ENCODE results near the gene ZNF506. TPM values are rescaled to one million over a fixed set of nuclear protein-coding genes. Genes with fewer than 3 reads are reported as not detected.
"Not testable (repeated sequence)": the region's sequence is repeated elsewhere in the genome, so short reads cannot be mapped to it uniquely, and the experiment has no call there.

Gene ZNF506
- 22.1 TPM for total RNA-seq
- long read RNA-seq, transcript ZNF506-203 (4 exons, 1,424 nt) = major isoform, 11 of 22 reads
- long read RNA-seq, partial matches to known transcripts = 2 of 22 reads
- long read RNA-seq, other reads (novel, unspliced or antisense) = 7 of 22 reads

GRCh38 chr19:19821366-19821951 is at the start of gene ZNF506:
Gene ZNF506 (minus strand): TSS chr19:19821750. CDS start chr19:19821603, 147 bp downstream.
- H3K4me1 ChIP-seq = peaks cover 24% of the 10 kb centered on the region
- no peak for TF ChIP-seq CTCF (IDR thresholded peaks at IDR 0.05)
- peaks cover 13% of the 10 kb centered on the region for H3K36me3 ChIP-seq
- DNase-seq (peak; percentile 98), ATAC-seq (peak; percentile 99)
- H3K4me3 ChIP-seq = peak within 1 kb of the TSS; percentile 85
- peak within 1 kb of the TSS; percentile 96 for H3K27ac ChIP-seq
- H3K27me3 ChIP-seq = no peaks in the 10 kb centered on the region
- peaks cover 3% of the 10 kb centered on the region for H3K9me3 ChIP-seq
- intact Hi-C loops (cut with DNase I) = no loop called here

DNA sequence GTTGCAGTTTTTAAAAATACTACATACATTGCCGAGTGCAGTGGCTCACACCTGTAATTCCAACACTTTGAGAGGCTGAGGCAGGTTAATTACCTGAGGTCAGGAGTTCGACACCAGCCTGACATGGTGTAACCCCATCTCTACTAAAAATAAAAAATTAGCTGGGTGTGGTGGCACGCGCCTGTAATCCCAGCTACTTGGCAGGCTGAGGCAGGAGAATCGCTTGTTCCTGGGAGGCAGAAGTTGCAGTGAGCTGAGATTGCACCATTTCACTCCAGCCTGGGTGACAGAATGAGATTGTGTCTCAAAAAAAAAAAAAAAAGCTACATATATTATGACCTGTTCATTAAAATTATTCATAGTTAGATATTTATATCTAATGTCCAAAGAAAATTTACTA is 48.5 kb upstream of the ZNF506 start:
- intact Hi-C loops (cut with DNase I); H3K4me3 ChIP-seq; DNase-seq; ATAC-seq; H3K9me3 ChIP-seq; H3K27me3 ChIP-seq; H3K27ac ChIP-seq; H3K36me3 ChIP-seq; H3K4me1 ChIP-seq: not testable (repeated sequence)

DNA sequence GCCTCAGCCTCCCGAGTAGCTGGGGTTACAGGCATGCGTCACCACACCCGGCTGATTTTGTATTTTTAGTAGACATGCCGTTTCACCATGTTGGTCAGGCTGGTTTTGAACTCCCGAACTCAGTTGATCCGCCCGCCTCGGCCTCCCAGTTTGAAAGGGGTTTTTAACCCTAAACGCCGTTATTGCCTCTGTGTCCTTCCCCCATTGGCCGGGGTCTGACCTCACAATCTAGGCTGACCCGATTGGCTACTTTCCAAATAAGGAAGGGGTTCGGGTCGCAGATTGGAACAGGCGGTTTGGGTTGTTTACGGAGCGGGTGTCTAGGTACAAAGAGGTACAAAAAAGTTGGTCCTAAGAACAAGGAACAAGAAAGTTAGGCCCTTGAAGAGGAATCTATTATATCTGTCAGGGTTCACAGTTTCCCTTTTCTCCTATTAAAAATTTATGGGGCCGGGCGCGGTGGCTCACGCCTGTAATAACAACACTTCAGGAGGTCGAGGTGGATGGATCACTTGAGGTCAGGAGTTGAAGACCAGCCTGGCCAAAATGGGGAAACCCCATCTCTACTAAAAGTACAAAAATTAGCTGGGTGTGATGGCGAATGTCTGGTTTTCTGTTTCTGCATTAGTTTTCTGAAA is 45.2 kb upstream of the ZNF506 start:
- Histone ChIP-seq H3K4me3 (peak overlapping the region; percentile 79), H3K27me3 (no peaks in the 10 kb centered on the region), H3K9me3 (no peaks in the 10 kb centered on the region), H3K27ac (peak overlapping the region; percentile 85), H3K4me1 (peaks cover 4% of the 10 kb centered on the region), H3K36me3 (no peaks in the 10 kb centered on the region)
- ATAC-seq (no peak), DNase-seq (peak; percentile 63)
- TF ChIP-seq CTCF (IDR thresholded peaks at IDR 0.05) = no peak
- intact Hi-C loops (cut with DNase I) = no loop called here

DNA sequence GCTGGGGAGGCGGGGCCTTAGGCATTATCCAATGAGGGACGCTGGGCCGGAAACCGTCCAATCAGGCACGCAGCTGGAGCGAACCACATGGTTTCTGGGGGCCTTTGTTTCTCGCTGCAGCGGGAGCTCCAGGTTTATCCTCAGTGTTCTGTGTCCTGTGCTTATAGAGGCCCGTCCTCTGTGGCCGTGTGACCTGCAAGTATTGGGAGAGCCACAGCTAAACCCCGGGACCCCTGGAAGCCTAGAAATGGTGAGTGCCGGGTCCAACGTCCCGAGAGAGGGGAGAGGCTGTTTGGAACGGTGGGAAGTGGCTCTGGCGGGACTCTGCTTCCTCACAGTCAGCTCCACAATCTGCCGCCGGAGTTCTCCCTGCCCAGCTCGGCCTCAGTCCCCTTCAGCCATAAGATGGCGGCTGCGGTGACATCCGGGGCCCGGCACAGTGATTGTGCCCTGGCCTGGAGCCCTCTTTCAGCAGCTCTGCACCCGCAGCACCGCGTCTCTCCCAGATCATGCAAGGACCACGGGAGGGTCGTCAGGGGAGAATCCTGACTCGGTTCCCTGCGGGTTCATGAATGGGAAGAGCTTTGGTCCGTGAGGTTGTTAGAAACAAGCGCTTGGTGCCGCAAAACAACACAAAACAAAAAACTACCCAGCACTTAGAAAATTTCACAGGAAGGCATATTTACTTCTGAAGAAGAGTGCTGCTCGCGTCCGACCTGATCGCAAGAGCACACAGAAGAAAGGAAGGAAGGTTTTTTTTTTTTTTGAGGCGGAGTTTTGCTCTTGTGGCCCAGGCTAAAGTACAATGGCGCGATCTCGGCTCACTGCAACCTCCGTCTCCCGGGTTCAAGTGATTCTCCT is 44.4 kb upstream of the ZNF506 start, which contains the start of gene ZNF253:
Gene ZNF253 (plus strand): TSS at position 133 of the 861 bp plus-strand sequence. CDS start 115 bp downstream, at position 248.
- no peak for TF ChIP-seq CTCF (IDR thresholded peaks at IDR 0.05)
- Histone ChIP-seq H3K9me3 (no peaks in the 10 kb centered on the region), H3K27ac (peak within 1 kb of the TSS; percentile 85), H3K4me3 (peak within 1 kb of the TSS; percentile 79), H3K27me3 (no peaks in the 10 kb centered on the region), H3K4me1 (peaks cover 4% of the 10 kb centered on the region), H3K36me3 (no peaks in the 10 kb centered on the region)
- intact Hi-C loops (cut with DNase I) = no loop called here
- ATAC-seq = peak; percentile 100
- peak; percentile 97 for DNase-seq

DNA sequence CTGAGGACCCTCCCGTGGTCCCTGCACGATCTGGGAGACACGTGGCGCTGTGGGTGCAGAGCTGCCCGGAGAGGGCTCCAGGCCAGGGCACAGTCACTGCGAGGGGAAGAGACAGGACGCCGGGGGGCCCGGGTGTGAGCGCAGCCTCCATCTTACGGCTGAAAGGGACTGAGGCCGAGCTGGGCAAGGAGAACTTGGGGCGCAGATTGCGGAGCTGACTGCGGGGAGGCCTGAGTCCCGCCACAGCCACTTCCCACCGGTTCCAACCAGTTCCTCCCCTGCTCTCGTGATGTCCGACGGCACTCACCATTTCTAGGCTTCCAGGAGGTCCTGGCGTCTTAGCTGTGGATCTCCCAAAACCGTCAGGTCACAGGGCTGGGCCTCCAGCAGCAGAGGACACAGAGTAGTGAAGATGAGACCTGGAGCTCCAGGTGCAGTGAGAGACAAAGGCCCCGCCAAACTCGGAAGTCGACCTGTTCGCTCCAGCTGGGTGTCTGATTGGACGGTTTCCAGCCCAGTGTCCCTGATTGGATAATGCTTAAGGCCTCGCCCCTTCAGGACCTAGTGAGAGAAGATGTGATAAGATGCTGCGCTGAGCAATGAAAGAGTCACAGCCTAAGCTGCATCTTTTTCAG is 39.3 kb upstream of the ZNF506 start:
- TF ChIP-seq CTCF (IDR thresholded peaks at IDR 0.05) = no peak
- Histone ChIP-seq H3K36me3 (no peaks in the 10 kb centered on the region), H3K4me3 (peak overlapping the region; percentile 8), H3K4me1 (no peaks in the 10 kb centered on the region), H3K27ac (no peak overlapping the region), H3K9me3 (no peaks in the 10 kb centered on the region), H3K27me3 (no peaks in the 10 kb centered on the region)
- intact Hi-C loops (cut with DNase I) = no loop called here
- DNase-seq (no peak), ATAC-seq (no peak)

All from upper lobe of right lung (tissue), 1 donor.